ENCODE measurements around the gene TNFRSF19.

Gene TNFRSF19

DNA sequence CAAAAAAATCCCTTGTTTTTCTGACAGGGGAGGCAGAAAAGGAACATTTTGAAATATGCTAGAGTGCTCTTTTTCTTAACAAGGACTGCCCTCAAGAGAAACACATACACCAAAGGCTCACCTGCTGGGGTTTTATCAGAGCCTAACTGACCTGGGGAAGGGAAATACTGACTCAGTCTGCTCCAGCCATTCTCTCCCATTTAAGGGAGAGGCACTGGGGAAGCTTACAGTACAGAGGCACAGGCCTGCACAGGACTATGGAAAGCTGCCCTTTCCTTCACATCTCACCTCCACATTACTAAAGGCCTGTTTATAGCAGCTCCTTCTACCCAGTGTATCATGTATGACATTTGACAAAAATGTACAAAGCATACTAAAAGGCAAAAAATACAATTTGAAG, 30.3 kb downstream of the TNFRSF19 start:
- DNase-seq (ENCODE audit: low read depth in 1 of 2, low spot score in 1 of 2), result no peak

DNA sequence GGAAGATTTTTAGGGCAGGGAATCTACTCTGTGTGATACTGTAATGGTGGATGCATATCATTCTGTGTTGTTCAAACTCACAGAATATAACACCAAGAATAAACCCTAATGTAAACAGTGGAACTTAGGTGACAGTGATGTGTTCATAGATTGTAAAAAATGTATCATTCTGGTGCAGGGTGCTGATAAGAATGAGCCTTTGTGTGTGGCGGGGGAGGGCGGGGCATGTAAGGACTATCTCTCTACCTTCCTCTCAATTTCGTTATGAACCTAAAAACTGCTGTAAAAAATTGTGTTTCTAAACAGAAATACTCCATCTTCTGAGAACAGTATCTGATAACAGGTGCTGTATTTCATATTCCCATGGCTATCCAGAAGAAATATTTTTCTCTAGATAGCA, 35.6 kb downstream of the TNFRSF19 start:
- no peak for DNase-seq (ENCODE audit: low read depth in 1 of 2, low spot score in 1 of 2)

DNA sequence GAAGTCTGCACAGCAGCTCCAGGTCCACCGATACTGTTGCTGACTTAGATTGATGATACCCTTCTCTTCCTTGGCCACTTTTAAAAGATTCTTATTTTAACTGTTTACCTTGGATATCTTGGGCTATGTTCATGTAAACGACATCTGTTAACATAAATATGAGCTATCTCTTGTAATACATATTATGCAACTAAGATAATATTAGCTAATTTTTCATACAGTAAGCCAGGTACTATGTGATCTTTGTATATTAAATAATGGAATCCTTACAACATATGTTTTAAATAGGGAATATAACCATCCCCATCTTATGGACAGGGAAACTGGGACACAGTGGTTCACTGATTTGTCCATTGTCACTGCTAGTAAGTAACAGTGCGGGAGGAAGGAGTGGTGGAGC, 37.9 kb downstream of the TNFRSF19 start:
- DNase-seq (ENCODE audit: low read depth in 1 of 2, low spot score in 1 of 2), result no peak

DNA sequence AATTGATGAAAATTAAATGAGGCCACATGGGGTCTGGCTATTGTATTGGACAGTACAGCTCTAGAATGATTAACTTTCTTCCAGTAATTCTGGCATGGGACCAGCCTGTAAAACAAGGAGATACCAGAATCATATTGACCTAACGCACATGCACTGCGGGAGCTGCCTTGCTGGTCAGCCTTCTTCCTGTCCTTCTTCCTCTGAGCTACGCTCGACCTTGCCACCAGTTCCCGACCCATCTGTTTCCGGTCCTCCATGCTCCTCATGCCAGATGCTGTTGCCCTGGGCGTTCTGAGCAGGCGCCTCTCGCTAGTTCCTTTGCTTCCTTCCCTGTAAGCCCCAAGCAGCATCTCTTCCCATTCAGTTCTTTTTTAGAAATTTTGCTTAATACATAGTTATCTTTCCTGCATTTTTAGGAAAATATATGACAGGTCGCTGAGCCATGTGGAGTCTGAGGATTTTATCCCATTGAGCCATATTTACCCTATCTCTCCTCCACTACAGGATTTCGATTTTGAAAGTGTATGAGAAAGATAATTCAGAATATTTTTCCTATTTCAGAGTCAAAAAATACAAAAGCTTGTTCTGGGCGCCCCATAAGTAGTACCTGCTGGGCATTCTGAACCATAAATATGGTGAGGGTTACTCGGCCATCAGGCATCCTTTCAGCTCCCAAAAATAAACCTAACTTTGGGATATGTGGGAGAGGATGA, 38.6 kb downstream of the TNFRSF19 start:
- no peak for DNase-seq (ENCODE audit: low read depth in 1 of 2, low spot score in 1 of 2)

DNA sequence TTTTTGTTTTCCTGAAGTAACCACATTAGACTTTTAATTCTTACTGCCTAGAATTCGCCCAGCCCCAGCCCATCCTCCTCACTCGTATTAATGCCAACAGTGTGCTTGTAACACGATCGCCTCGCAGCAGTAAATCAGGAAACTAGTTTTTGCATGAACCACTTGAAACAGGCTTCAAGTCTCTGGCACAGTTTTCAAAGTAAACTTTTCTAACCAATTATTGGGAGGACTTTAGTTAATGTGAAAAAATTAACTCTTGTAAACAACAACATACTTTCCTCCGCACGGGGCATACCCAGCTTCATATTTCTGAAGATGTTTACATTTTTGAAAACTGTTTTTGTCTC, 39.2 kb downstream of the TNFRSF19 start:
- no peak for DNase-seq (ENCODE audit: low read depth in 1 of 2, low spot score in 1 of 2)

DNA sequence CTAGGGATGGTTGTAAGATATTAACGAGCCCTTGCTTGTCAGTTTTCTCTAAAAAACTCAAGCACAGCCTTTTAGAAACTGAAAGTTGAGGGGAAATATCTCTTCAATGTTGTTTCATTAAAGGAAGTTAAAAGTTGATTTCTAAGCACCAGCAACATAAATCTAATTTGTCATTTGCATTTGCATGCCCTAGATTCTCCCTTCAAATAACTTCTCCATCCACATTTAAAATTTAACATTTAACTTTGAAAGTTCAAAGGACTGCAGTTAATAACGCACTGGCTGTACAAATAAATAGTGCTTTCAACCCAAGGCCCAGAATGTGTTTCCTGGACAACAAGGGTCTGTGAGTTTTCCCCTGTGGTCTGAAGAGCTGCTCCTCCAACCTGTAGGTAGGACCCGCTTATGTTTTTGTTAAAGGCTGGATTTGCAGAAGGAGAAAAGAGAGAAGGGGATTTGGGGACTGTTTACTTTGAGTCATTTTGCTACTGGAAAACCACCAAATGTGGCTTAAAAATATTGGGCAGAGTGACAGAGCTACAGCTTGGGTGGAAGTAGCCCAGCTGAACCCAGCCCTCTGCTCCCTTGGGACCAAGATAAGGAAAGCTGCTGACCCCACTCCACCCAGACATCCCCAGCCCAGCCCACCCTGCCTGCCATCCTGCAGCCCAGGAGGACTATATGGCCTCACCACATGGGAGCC, 39.8 kb downstream of the TNFRSF19 start:
- DNase-seq (ENCODE audit: low read depth in 1 of 2, low spot score in 1 of 2), result no peak

DNA sequence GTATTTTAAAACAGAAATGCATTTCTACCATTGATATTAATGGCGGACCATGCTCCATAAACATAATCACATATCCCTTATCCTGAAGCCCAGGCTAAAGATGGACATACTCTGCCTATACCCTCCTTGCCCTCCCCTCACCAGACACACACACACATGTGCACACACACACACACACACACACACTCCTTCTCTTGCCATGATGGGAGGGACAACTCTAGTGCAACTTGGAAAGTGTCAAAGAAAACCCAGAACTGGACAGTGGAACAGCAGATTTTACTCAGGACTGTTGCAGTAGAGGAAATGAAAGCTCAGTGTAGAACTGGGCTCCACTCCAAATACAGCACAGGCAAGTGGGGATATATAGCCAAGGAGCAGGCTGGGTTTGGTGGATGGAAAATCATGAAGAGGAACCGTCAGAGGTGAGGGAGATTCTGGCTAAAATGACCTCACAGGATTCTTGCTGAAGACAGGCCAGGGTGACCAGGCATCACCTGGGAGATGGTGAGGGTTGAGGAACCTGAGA, 40.8 kb downstream of the TNFRSF19 start:
- DNase-seq (ENCODE audit: low read depth in 1 of 2, low spot score in 1 of 2), result no peak

DNA sequence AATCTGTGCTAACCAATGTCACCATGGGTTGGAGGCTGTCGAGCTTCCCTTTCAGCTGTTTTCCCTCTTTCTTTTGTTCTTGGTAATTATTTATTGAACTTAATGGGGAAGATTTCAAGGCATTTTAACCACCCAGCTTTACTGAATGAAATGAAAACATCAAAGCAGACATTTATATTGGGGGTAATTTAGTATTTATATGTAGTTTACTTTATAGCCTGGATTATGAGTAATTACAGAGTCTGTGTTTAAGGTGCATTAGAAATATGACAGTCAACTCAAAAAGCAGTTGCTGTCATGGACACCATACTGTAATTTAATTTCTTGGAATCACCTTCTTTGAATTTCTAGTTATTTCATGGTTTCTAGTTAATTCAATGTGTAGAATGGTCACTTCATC, 42.0 kb downstream of the TNFRSF19 start:
- no peak for DNase-seq (ENCODE audit: low read depth in 1 of 2, low spot score in 1 of 2)

DNA sequence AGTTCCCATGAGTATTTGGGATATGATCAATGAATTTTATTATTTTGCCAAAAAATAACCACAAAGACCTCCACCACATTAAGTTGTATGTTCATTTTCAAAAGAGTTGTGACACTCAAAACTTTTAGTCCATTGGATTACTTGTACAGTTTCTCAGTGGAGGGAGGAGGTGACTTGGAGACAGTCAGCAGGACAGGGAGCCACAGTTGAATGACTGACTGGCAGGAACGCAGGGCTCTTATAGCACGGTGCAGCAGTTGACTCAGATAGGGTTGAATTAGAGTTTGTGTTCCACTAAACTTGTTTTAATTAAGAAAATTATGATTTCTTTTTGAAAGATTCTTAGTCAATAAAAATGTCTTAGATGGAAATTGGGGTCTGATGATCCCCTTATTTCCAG, 42.5 kb downstream of the TNFRSF19 start:
- DNase-seq (ENCODE audit: low read depth in 1 of 2, low spot score in 1 of 2), result no peak

DNA sequence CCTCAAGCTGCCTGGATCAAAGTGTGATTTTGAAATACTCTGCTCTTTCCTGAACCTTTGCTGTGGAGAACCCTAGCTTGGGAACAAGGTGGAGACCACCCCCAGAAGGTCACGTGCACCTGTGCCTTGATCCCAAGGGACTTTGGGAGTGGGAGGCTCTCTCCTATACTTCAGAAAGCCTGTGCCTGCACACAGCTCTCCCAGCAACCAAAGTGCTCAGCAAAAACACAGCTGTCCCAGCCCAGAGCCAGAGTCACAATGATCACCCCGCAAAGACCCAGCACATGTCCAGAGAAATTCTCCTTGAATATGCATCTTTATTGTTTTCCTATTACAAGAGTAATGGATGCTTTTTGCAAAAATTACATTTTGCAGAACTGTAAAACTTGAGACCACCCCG, 43.4 kb downstream of the TNFRSF19 start:
- no peak for DNase-seq (ENCODE audit: low read depth in 1 of 2, low spot score in 1 of 2)

DNA sequence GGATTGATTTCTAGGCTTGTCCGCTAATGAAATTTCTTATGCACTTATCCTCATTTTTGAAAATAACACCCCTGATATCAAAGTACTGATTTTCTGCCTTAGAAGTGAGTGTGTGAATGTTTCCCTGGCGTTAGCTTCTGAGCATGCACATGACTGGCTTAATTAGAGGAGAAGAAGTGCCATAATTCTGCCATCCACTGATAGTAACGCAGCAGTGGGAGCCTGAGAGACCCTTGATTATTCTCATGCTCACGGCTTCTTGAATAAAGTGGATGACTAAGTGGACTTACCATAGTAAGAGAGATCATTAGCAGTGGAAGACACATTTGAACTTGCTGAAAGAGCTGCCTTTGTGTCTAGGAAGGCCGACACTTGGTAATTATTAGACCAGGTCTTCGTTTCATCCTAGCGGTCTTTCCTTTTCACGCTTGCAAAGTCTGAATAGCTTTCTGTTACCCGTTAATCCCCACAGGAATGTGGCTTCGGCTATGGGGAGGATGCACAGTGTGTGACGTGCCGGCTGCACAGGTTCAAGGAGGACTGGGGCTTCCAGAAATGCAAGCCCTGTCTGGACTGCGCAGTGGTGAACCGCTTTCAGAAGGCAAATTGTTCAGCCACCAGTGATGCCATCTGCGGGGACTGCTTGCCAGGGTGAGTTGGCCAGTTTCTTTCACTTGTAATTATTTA, 45.3 kb downstream of the TNFRSF19 start:
- no peak for DNase-seq (ENCODE audit: low read depth in 1 of 2, low spot score in 1 of 2)

DNA sequence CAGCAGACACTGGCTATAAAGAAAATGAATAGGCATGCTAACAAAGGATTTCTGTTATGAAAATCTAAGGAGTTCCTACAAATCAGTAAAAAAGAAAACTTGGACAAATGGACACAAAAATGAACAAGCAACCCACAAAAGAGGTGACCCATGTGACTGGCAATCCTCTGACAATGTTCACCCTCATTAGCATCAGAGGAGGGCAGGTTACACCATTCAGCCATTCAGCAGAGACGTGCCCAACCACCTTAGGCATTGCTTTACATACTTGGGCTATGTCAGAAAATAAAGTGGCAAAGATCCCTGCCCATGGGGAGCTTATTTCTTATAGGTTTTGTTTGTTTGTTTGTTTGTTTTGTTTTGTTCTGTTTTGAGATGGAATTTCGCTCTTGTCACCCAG, 46.0 kb downstream of the TNFRSF19 start:
- no peak for DNase-seq (ENCODE audit: low read depth in 1 of 2, low spot score in 1 of 2)

DNA sequence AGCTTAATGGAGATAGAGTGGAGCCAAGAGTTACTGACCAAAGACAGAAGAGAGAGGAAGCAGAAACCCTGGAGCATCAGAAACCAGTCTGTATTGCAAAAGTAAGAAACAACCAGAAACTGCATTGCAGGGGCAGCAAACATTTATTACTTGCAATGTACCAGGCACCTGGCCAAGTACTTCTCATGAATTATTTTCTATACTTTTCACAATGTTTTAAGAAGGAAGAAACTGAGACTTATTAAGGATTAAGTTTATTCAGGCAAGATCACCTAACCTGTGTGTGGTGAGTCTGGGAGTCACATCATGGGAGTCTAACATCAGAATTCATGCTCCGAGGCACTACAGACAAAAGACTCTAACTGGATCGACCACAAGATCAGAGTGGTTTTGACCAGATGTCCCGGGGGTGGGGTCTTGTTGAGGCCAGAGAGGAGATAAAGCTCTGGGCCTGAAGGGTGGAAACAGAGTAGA, 47.4 kb downstream of the TNFRSF19 start:
- DNase-seq (ENCODE audit: low read depth in 1 of 2, low spot score in 1 of 2), result no peak

DNA sequence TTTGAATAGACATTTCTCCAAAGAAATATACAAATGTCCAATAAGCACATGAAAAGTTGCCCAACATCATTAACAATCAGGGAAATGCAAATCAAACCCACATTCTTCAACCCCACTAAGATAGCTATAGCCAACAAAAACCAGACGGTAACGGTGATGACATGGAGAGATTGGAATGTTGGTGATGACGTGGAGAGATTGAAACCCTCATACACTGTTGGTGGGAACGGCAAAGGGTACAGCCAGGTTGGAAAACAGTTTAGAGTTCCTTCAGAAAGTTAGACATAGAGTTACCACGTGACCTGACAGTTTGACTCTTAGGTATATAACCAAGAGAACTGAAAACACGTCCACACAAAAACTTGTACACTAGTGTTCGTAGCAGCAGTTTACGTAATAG, 48.1 kb downstream of the TNFRSF19 start:
- DNase-seq (ENCODE audit: low read depth in 1 of 2, low spot score in 1 of 2), result no peak

DNA sequence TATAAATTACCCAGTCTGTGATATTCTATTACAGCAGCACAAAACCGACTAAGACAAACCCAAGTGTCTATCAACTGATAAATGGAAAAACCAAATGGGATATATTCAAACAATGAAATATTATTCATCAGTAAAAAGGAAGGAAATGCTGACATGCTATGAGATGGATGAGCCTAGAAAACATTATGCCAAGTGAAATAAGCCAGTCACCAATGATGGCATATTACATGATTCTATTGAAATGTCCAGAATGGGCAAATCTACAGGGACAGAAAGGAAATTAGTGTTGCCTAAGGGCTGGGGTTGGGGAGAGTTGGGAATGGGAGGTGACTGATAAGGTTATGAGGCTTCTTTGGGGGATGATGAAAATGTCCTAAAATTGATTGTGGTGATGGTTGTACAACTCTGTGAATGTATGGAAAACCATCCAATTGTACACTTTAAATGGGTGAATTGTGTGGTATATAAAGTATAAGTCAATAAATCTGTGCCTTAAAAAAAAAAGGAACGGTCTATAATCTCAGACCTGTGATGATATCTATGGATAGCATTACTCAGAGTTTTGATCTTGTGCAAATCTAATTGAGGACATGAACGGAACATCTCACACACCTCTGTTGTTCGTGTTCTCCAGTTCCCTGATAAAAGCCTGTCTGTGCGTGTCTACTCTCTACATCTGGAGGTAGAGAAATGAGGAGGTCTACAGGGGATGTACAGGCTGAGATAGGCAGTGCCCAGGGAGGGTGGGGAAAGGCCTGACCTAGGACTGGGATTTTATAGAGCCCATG, 49.0 kb downstream of the TNFRSF19 start:
- DNase-seq (ENCODE audit: low read depth in 1 of 2, low spot score in 1 of 2), result no peak

DNA sequence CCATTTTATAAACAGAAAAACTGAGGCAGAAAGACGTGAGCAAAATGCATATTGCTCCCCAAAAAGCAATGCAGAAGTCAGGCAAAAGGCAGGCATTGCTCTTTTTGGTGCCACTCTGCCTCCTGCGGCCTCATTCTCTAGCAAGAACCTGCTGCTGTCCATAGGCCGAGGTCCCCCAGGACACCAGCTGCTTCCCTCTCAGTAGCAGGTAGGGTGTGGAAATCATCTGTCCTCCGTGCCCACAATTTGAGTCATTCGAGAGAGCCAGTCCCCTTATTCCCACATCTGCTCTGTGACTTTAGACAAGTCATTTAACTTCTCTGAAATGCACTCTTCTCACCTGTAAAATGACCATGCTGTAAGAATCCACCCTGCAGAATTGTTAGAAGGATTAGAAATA, 50.0 kb downstream of the TNFRSF19 start:
- DNase-seq (ENCODE audit: low read depth in 1 of 2, low spot score in 1 of 2), result no peak

DNA sequence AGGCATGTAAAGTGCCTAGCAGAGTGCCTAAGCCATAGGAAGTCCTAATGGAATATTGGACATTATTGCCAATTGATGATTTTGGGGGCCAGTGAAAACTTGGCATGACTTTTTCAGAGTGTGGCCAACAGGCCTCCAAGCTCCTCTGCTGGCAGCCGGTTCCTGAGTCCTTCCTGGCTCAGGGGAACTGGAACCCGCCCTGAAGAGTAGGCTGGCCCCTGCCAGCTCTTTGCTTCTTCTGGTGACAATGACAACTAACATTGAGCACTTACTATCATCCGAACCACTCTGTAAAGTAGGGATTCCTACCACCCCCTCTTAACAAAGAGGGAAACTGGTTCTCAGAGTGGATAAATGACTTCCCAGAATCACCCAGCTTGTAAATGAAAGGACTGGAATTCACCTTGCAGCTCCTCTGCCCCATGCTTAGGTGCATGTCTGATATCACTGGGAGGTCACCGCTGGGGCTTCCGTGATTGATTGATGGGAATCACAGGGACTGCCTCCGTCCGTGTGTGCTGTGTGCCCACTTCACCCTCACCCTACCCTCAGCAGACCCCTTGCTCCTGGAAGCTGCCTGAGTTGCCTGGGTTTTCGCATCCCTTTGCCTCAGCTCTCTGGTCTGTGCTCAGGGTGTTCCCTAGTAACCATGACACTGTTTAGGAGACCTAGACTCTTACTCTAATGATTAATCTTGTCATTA, 50.6 kb downstream of the TNFRSF19 start:
- DNase-seq (ENCODE audit: low read depth in 1 of 2, low spot score in 1 of 2), result no peak

DNA sequence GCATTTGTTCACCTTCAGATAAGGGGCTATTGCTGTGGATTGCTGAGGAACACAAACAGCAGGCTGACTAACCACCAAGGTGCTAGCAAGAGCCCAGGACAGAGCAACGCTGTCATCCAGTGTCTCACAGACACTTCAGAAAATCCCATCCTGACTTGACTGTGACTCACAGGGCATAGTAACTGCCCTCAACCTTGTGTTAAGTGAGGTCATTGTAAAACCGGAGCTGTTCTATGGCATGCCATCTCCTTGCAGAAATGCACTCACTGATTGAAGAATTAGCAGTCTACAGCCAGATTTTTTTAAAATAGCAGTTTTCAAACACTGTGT, 51.1 kb downstream of the TNFRSF19 start:
- DNase-seq (ENCODE audit: low read depth in 1 of 2, low spot score in 1 of 2), result no peak

DNA sequence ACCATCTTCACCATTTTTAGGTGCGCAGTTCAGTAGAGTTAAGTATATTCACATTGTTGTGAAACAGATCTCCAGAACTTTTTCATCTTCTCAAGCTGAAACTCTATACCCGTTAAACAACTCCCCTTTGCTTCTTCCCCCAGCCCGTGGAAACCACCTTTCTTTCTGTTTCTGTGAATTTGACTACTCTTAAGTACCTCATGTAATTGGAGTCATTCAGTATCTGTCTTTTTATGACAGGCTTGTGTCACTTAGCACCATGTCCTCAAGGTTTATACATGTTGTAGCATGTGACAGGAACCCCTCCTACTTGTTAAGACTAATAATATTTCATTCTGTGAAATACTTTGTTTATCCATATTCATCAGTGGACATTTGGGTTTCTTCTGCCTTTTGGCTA, 52.8 kb downstream of the TNFRSF19 start:
- no peak for DNase-seq (ENCODE audit: low read depth in 1 of 2, low spot score in 1 of 2)

DNA sequence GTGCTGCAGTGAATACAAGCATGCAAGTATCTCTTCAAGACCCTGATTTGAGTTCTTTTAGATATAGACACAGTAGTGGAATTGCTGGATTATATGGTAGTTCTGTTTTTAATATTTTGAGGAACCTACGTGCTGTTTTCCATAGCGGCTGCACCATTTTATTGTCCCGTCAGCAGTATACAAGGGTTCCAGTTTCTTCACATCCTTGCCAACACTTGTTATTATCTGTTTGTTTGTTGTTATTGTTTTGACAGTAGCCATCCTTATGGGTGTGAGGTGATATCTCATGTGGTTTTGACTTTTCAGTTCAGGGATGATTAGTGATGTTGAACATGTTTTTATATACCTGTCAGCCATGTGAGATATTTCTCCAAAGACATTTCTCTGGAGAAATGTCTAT, 53.2 kb downstream of the TNFRSF19 start:
- DNase-seq (ENCODE audit: low read depth in 1 of 2, low spot score in 1 of 2), result no peak

DNA sequence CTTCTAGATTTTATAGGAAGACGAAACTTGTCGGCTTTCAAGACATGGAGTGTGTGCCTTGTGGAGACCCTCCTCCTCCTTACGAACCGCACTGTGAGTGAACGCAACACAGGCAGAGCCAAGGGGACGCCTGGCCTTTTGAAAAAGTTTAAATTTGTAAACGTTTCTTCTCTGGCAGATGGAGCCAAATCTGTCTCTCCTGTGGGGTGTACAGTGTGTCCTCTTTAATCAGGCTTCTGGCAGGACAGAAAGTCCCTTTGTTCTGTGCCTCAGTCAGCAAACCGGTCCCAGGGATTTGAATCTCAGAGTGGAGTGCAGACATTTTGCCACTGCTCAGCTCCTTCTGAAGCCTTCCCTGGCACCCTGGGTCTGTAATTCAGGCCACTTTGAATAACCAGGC, 56.5 kb downstream of the TNFRSF19 start:
- DNase-seq (ENCODE audit: low read depth in 1 of 2, low spot score in 1 of 2), result no peak
